ENCODE measurements around the gene NAV2.
A peak's percentile ranks its signal among the peaks of the same experiment; 100 is the strongest.

The NAV2 gene

DNA sequence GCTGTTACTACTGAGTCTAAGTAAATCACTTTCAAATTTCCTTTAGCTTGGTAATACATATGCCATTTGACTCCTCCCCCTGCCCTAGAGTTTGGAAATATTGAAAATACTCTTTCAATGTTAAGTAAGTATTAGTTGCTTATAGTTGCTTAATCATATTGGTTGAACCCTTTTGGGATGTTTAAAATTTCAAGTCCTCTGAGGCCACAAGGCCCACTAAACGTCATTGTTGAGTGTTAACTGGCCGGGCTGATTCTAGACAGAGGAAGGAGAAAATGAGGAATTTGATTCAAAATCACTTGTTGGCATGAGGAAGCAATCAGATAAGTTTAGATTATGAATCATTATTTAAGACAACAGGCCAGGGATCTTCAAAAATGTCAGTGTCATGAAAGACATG, 8.5 kb downstream of the NAV2 start:
- H3K23ac ChIP-seq (ENCODE audit: low read length), result no peak overlapping the region
- H3K27ac ChIP-seq (ENCODE audit: low read depth, low read length), result no peak overlapping the region
- no peak overlapping the region for H3K18ac ChIP-seq (ENCODE audit: low read length)
- no peaks in the 10 kb centered on the region for H3K36me3 ChIP-seq (ENCODE audit: control insufficient read depth in 1 of 2, insufficient read depth in 2 of 2, low read length in 2 of 2)
- H3K4me2 ChIP-seq (ENCODE audit: low read length), result no peak overlapping the region
- H3K79me2 ChIP-seq (ENCODE audit: control insufficient read depth, insufficient read depth, low read length, poor library complexity), result no peaks in the 10 kb centered on the region
- WGBS (ENCODE audit: extremely low coverage, insufficient coverage, insufficient read length), result no CpG with 5 or more reads among the region's 2 CpGs
- H3K27me3 ChIP-seq (ENCODE audit: insufficient read depth, low read length), result no peaks in the 10 kb centered on the region
- H3K79me1 ChIP-seq (ENCODE audit: low read length), result peaks cover 4% of the 10 kb centered on the region
- no peak overlapping the region for H3K4me3 ChIP-seq (ENCODE audit: low read depth, low read length)
- no peak overlapping the region for H2BK120ac ChIP-seq (ENCODE audit: insufficient read depth, low read length, poor library complexity)
- H4K12ac ChIP-seq (ENCODE audit: low read depth, low read length), result no peak overlapping the region
- no peak overlapping the region for H2BK12ac ChIP-seq (ENCODE audit: low read length)
- H3K4ac ChIP-seq (ENCODE audit: low read depth, low read length), result no peak overlapping the region
- no peak for DNase-seq
- no peak overlapping the region for H2AK5ac ChIP-seq (ENCODE audit: low read length)
- no peaks in the 10 kb centered on the region for H3K9me3 ChIP-seq (ENCODE audit: insufficient read depth, low read depth, low read length)
- H3K9ac ChIP-seq (ENCODE audit: low read length), result no peak overlapping the region
- H2AFZ ChIP-seq (ENCODE audit: insufficient read depth, low read length, poor library complexity), result no peak overlapping the region
- H3K4me1 ChIP-seq (ENCODE audit: control insufficient read depth in 1 of 2, insufficient read depth in 2 of 2, low read length in 2 of 2), result peaks cover 9 to 10% of the 10 kb centered on the region in 2 experiments
- no peak overlapping the region for H3K14ac ChIP-seq (ENCODE audit: low read length)
- H4K8ac ChIP-seq (ENCODE audit: low read depth, low read length), result no peak overlapping the region
- no peak overlapping the region for H2BK5ac ChIP-seq (ENCODE audit: low read depth, low read length, poor library complexity)
- H4K91ac ChIP-seq (ENCODE audit: low read depth, low read length), result no peak overlapping the region

DNA sequence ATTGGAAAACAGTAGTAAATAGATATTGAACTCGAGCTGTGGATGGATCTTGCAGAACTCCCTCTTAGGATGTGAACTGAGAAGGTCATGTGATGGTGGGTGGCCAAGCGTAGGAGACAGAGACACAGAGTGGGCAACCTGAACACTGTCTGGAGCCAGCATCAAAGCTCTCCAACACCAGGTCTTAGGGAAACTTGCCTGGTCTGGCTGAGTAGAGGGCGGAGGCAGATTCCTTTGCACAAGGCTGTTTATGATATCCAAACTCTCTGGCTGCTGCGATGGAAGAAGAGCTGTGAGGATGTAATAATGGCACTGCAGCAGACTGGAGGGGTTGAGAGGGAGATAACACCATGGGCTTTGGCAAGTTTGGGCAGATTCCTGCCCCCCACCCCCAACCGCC, 10.1 kb downstream of the NAV2 start:
- Histone ChIP-seq H2BK12ac (ENCODE audit: low read length) (no peak overlapping the region), H3K9me3 (ENCODE audit: insufficient read depth, low read depth, low read length) (no peaks in the 10 kb centered on the region), H4K8ac (ENCODE audit: low read depth, low read length) (no peak overlapping the region), H4K12ac (ENCODE audit: low read depth, low read length) (no peak overlapping the region), H3K36me3 (ENCODE audit: control insufficient read depth in 1 of 2, insufficient read depth in 2 of 2, low read length in 2 of 2) (no peaks in the 10 kb centered on the region), H3K79me1 (ENCODE audit: low read length) (peaks cover 4% of the 10 kb centered on the region), H3K79me2 (ENCODE audit: control insufficient read depth, insufficient read depth, low read length, poor library complexity) (no peaks in the 10 kb centered on the region), H3K18ac (ENCODE audit: low read length) (no peak overlapping the region), H3K4me3 (ENCODE audit: low read depth, low read length) (no peak overlapping the region), H3K4me2 (ENCODE audit: low read length) (no peak overlapping the region), H3K27ac (ENCODE audit: low read depth, low read length) (no peak overlapping the region), H3K14ac (ENCODE audit: low read length) (no peak overlapping the region), H3K9ac (ENCODE audit: low read length) (no peak overlapping the region), H2AFZ (ENCODE audit: insufficient read depth, low read length, poor library complexity) (no peak overlapping the region), H3K23ac (ENCODE audit: low read length) (no peak overlapping the region), H2AK5ac (ENCODE audit: low read length) (no peak overlapping the region), H2BK5ac (ENCODE audit: low read depth, low read length, poor library complexity) (no peak overlapping the region), H3K4ac (ENCODE audit: low read depth, low read length) (no peak overlapping the region), H4K91ac (ENCODE audit: low read depth, low read length) (no peak overlapping the region), H2BK120ac (ENCODE audit: insufficient read depth, low read length, poor library complexity) (no peak overlapping the region), H3K27me3 (ENCODE audit: insufficient read depth, low read length) (no peaks in the 10 kb centered on the region), H3K4me1 (ENCODE audit: control insufficient read depth in 1 of 2, insufficient read depth in 2 of 2, low read length in 2 of 2) (peaks cover 11 to 12% of the 10 kb centered on the region in 2 experiments)
- WGBS (ENCODE audit: extremely low coverage, insufficient coverage, insufficient read length), result no CpG with 5 or more reads among the region's 5 CpGs
- DNase-seq, result no peak

DNA sequence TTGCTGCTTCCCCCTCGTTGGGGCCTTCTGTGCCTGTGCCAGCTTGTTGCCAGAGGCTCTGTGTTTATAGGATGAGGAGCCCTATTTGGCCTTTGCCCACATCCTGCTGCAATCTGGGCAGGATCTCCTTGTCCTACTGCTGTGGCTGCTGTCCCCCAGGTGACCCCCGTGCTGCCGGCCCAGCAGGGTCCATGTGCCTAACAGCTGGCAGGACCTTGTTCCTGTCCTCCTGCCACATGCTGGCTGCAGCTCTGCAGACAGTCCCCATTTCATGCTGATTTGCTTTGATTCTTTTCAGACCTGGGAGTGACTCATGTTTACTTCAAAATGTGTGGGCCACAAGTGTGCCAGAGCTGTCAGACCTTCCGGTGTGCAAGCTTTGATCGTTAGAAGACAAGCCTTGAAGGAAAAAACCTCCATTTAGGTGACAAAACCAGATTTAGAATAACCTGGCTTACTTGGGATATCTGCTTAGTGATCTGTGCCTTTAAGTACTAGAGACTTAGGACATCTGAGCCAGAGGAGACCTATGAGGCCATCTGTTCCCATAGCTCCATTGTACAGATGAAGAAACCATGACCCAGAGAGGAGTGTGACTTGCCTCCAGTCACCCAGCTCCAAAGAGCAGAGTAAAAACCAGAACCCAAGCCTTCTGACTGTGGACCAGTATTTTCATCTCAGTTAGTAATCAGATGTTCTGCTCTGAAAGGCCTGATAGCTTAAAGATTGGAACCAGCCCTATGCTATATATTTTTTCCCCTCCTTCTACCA, 11.1 kb downstream of the NAV2 start:
- WGBS (ENCODE audit: extremely low coverage, insufficient coverage, insufficient read length), result no CpG with 5 or more reads among the region's 5 CpGs
- Histone ChIP-seq H3K4me1 (ENCODE audit: control insufficient read depth in 1 of 2, insufficient read depth in 2 of 2, low read length in 2 of 2) (peaks cover 11 to 14% of the 10 kb centered on the region in 2 experiments), H3K79me2 (ENCODE audit: control insufficient read depth, insufficient read depth, low read length, poor library complexity) (no peaks in the 10 kb centered on the region), H4K8ac (ENCODE audit: low read depth, low read length) (no peak overlapping the region), H3K14ac (ENCODE audit: low read length) (no peak overlapping the region), H3K27me3 (ENCODE audit: insufficient read depth, low read length) (no peaks in the 10 kb centered on the region), H3K4me3 (ENCODE audit: low read depth, low read length) (no peak overlapping the region), H2AFZ (ENCODE audit: insufficient read depth, low read length, poor library complexity) (no peak overlapping the region), H3K4ac (ENCODE audit: low read depth, low read length) (no peak overlapping the region), H3K18ac (ENCODE audit: low read length) (no peak overlapping the region), H3K36me3 (ENCODE audit: control insufficient read depth in 1 of 2, insufficient read depth in 2 of 2, low read length in 2 of 2) (no peaks in the 10 kb centered on the region), H4K12ac (ENCODE audit: low read depth, low read length) (no peak overlapping the region), H2AK5ac (ENCODE audit: low read length) (no peak overlapping the region), H3K9me3 (ENCODE audit: insufficient read depth, low read depth, low read length) (no peaks in the 10 kb centered on the region), H2BK120ac (ENCODE audit: insufficient read depth, low read length, poor library complexity) (no peak overlapping the region), H2BK5ac (ENCODE audit: low read depth, low read length, poor library complexity) (no peak overlapping the region), H2BK12ac (ENCODE audit: low read length) (no peak overlapping the region), H3K23ac (ENCODE audit: low read length) (no peak overlapping the region), H3K4me2 (ENCODE audit: low read length) (no peak overlapping the region), H3K27ac (ENCODE audit: low read depth, low read length) (no peak overlapping the region), H4K91ac (ENCODE audit: low read depth, low read length) (no peak overlapping the region), H3K79me1 (ENCODE audit: low read length) (peaks cover 4% of the 10 kb centered on the region), H3K9ac (ENCODE audit: low read length) (no peak overlapping the region)
- no peak for DNase-seq

DNA sequence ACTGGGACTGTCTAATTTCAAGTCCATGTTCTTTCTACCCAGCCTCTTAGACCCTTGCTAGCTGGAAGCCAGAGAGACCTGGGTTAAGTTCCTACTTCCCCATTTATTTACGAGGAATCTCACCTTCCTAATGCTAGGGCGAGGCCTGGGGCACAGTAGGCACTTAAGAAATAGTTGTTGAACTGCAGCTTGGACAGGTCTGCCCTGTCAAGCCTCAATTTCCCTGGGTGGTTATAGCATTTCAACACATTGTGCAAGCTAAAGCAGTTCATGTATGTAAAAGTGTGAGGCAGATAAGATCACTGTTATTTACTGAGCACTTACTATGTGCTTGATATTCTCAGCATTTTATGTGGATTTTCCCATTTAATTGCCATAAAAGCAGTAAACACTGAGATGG, 12.1 kb downstream of the NAV2 start:
- Histone ChIP-seq H3K79me2 (ENCODE audit: control insufficient read depth, insufficient read depth, low read length, poor library complexity) (no peaks in the 10 kb centered on the region), H3K9ac (ENCODE audit: low read length) (no peak overlapping the region), H3K4me3 (ENCODE audit: low read depth, low read length) (no peak overlapping the region), H2AFZ (ENCODE audit: insufficient read depth, low read length, poor library complexity) (no peak overlapping the region), H4K12ac (ENCODE audit: low read depth, low read length) (no peak overlapping the region), H3K14ac (ENCODE audit: low read length) (no peak overlapping the region), H3K4ac (ENCODE audit: low read depth, low read length) (no peak overlapping the region), H4K8ac (ENCODE audit: low read depth, low read length) (no peak overlapping the region), H3K4me1 (ENCODE audit: control insufficient read depth in 1 of 2, insufficient read depth in 2 of 2, low read length in 2 of 2) (peaks cover 11 to 14% of the 10 kb centered on the region in 2 experiments), H2BK12ac (ENCODE audit: low read length) (peak overlapping the region; percentile 34), H2BK120ac (ENCODE audit: insufficient read depth, low read length, poor library complexity) (no peak overlapping the region), H2BK5ac (ENCODE audit: low read depth, low read length, poor library complexity) (no peak overlapping the region), H3K27ac (ENCODE audit: low read depth, low read length) (no peak overlapping the region), H3K4me2 (ENCODE audit: low read length) (no peak overlapping the region), H3K27me3 (ENCODE audit: insufficient read depth, low read length) (no peaks in the 10 kb centered on the region), H3K23ac (ENCODE audit: low read length) (no peak overlapping the region), H3K36me3 (ENCODE audit: control insufficient read depth in 1 of 2, insufficient read depth in 2 of 2, low read length in 2 of 2) (no peaks in the 10 kb centered on the region), H4K91ac (ENCODE audit: low read depth, low read length) (peak overlapping the region; percentile 50), H3K79me1 (ENCODE audit: low read length) (peaks cover 4% of the 10 kb centered on the region), H2AK5ac (ENCODE audit: low read length) (no peak overlapping the region), H3K9me3 (ENCODE audit: insufficient read depth, low read depth, low read length) (no peaks in the 10 kb centered on the region), H3K18ac (ENCODE audit: low read length) (no peak overlapping the region)
- WGBS (ENCODE audit: extremely low coverage, insufficient coverage, insufficient read length), result no CpG with 5 or more reads among the region's 2 CpGs
- peak in 1 of 2 donors; percentile 56 for DNase-seq

All from trophoblast cell (in vitro differentiated cells and primary cell).